ENCODE results near the gene CD70. TPM values are rescaled to one million over a fixed set of nuclear protein-coding genes. Genes with fewer than 3 reads are reported as not detected.
"Not testable (repeated sequence)": the region's sequence is repeated elsewhere in the genome, so short reads cannot be mapped to it uniquely, and the experiment has no call there.

The CD70 gene
- total and polyA plus RNA-seq, 8 donors, result 0.18 TPM; not detected in 7

DNA sequence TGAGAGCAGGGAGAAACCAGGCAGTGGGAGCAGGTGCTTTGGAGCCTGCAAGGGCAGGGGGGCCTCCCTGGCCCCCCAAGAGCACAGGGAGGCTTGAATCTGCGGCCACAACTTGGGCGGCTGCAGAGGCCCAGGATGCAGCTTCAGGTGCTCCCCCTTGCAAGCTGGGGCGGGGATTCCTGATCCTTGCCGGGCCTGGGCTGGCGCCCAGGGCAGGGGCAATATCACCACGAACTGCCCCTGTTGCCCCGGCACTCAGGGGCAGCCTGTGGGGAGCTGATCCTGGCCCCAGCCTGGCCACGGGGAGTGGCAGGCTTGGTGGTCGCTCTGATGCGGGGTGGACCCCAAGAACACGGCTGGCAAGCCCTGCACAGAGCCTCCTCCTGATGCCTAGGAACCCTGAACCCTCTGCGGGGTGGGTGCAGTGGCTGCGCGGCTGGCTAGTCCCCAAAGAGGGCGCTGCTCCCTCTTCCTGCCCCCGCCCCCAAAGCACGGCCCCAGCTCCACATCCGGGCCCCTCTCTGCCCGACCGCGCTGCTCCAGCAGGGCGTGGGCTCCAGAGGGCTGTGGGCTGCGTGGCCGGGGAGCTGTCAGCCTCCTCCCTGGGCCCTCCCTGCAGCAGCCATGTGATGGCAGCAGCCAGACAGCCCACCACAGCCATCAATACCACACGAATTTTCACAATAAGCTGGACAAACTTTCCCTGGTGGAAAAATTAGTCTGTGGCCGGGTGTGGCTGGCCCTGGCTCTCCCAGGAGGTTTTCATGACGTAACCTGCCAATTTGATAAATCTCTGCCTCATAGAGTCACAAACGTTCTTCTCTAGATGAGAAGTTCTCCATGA is 39.1 kb downstream of the CD70 start:
- intact Hi-C loops (cut with DNase I; ENCODE audit: low total_unique reads), result no loop called here
- H3K27me3 ChIP-seq, result peaks cover 0 to 19% (median 10%) of the 10 kb centered on the region in 3 donors
- no peaks in the 10 kb centered on the region for H3K4me1 ChIP-seq
- peaks cover 0 to 5% (median 2%) of the 10 kb centered on the region in 4 donors for H3K9me3 ChIP-seq
- TF ChIP-seq EP300 (IDR thresholded peaks at IDR 0.05) (no peak), POLR2AphosphoS5 (IDR thresholded peaks at IDR 0.05) (no peak), POLR2A (IDR thresholded peaks at IDR 0.05) (no peak)
- TF ChIP-seq, protein P1, sequence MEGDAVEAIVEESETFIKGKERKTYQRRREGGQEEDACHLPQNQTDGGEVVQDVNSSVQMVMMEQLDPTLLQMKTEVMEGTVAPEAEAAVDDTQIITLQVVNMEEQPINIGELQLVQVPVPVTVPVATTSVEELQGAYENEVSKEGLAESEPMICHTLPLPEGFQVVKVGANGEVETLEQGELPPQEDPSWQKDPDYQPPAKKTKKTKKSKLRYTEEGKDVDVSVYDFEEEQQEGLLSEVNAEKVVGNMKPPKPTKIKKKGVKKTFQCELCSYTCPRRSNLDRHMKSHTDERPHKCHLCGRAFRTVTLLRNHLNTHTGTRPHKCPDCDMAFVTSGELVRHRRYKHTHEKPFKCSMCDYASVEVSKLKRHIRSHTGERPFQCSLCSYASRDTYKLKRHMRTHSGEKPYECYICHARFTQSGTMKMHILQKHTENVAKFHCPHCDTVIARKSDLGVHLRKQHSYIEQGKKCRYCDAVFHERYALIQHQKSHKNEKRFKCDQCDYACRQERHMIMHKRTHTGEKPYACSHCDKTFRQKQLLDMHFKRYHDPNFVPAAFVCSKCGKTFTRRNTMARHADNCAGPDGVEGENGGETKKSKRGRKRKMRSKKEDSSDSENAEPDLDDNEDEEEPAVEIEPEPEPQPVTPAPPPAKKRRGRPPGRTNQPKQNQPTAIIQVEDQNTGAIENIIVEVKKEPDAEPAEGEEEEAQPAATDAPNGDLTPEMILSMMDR (IDR thresholded peaks at IDR 0.05), result no peak
- 24 to 51% (median 33%) methylated on average over 15 to 28 of the region's 28 CpGs for WGBS, 5 donors
- H3K27ac ChIP-seq, result no peak overlapping the region
- H3K4me3 ChIP-seq, result no peak overlapping the region
- no peaks in the 10 kb centered on the region for H3K36me3 ChIP-seq
- DNase-seq, result peak in 1 of 2 donors; percentile 49

- H3K27me3 ChIP-seq, result peaks cover 0 to 19% (median 10%) of the 10 kb centered on the region in 3 donors
- no peaks in the 10 kb centered on the region for H3K4me1 ChIP-seq
- TF ChIP-seq, protein P1 (IDR thresholded peaks at IDR 0.05), result no peak
- no peak for TF ChIP-seq POLR2A (IDR thresholded peaks at IDR 0.05)
- no peak for TF ChIP-seq POLR2AphosphoS5 (IDR thresholded peaks at IDR 0.05)
- TF ChIP-seq EP300 (IDR thresholded peaks at IDR 0.05), result no peak
- no peaks in the 10 kb centered on the region for H3K36me3 ChIP-seq
- intact Hi-C loops (cut with DNase I; ENCODE audit: low total_unique reads), result no loop called here
- no peak overlapping the region for H3K4me3 ChIP-seq
- WGBS, 5 donors, result 82 to 92% (median 83%) methylated on average over 3 of the region's 3 CpGs
- H3K9me3 ChIP-seq, result peaks cover 0 to 5% (median 2%) of the 10 kb centered on the region in 4 donors
- no peak for DNase-seq
- H3K27ac ChIP-seq, result no peak overlapping the region
Observed at GRCh38 chr19:6551091-6551490, 39.9 kb downstream of the CD70 start.

GRCh38 chr19:6550679-6551078 is 40.3 kb downstream of the CD70 start:
- H3K9me3 ChIP-seq; H3K27ac ChIP-seq; H3K4me1 ChIP-seq; H3K36me3 ChIP-seq; DNase-seq; intact Hi-C loops (cut with DNase I; ENCODE audit: low total_unique reads); H3K4me3 ChIP-seq: not testable (repeated sequence)
- WGBS, 5 donors, result 82 to 88% (median 87%) methylated on average over 6 of the region's 6 CpGs
- peaks cover 0 to 19% (median 10%) of the 10 kb centered on the region in 3 donors for H3K27me3 ChIP-seq

DNA sequence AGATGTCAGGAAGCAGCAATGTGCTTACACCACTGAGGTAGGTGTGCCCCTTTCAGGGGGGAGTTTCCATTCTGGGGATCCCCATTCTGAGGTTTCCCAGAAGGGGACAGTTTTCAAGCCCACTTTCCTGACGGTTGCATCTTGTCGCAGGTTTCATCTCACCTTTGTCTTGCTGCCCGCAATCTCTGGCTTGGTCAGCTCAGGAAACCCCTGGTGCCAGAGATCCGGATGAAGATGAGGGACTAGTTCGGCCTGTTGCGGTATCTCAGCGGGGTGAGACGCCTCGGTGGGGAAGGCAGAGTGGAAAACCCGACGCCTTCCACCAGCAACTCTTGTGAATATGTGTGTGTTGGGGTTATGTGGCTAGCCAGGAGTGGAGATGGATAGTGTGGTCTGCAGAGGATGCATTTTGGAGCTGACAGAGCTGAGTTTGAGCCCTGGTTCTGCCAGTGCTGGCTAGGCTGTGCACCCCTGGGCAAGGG is 47.0 kb downstream of the CD70 start:
- no peak for DNase-seq
- Histone ChIP-seq H3K36me3 (no peaks in the 10 kb centered on the region), H3K27me3 (peaks cover 0 to 16% (median 0%) of the 10 kb centered on the region in 3 donors), H3K4me3 (no peak overlapping the region), H3K4me1 (no peaks in the 10 kb centered on the region), H3K27ac (no peak overlapping the region), H3K9me3 (peaks cover 0 to 5% (median 2%) of the 10 kb centered on the region in 4 donors)
- 65 to 80% (median 73%) methylated on average over 11 of the region's 11 CpGs for WGBS, 5 donors
- intact Hi-C loops (cut with DNase I; ENCODE audit: low total_unique reads), result no loop called here
- TF ChIP-seq EP300 (IDR thresholded peaks at IDR 0.05) (no peak), POLR2AphosphoS5 (IDR thresholded peaks at IDR 0.05) (no peak), POLR2A (IDR thresholded peaks at IDR 0.05) (no peak)
- TF ChIP-seq, protein P1 (IDR thresholded peaks at IDR 0.05), result no peak

Measured in stomach (tissue), 9 donors.